SK-N-SH treated with all-trans-retinoic acid at 6 μM for 48 hours (cell line): ENCODE data around the gene PPP1R12A.

Experiments
- ATAC-seq: fragments of 200-7000 bp; cut with Tn5 transposase; 3 replicates; pipeline ENCODE4 v1.9.1; 2020; ENCODE audit warnings: mild to moderate bottlenecking, moderate library complexity
- ARNTL ChIP-seq: fragments of 450-650 bp; formaldehyde crosslinking; IDR thresholded peaks from 2 replicates; pipeline ENCODE4 v1.5.0; 2020; ENCODE audit warnings: low read depth, mild to moderate bottlenecking, moderate library complexity, borderline replicate concordance
- BACH2 ChIP-seq: fragments of 250-450 bp; sonication (Bioruptor Pico); IDR thresholded peaks from 2 replicates; pipeline ENCODE4 v1.9.0; 2021; ENCODE audit warnings: mild to moderate bottlenecking, borderline replicate concordance
- CSDC2 ChIP-seq: fragments of 250-450 bp; sonication (Bioruptor Pico); IDR thresholded peaks from 2 replicates; pipeline ENCODE4 v1.5.0; 2020; ENCODE audit warnings: mild to moderate bottlenecking, moderate library complexity
- ESRRG ChIP-seq: fragments of 250-450 bp; sonication (Bioruptor Pico); IDR thresholded peaks from 2 replicates; pipeline ENCODE4 v1.6.1; 2021; ENCODE audit warnings: mild to moderate bottlenecking
- GLIS3 ChIP-seq: fragments of 250-450 bp; sonication (Bioruptor Pico); IDR thresholded peaks from 2 replicates; pipeline ENCODE4 v1.5.0; 2020; ENCODE audit warnings: mild to moderate bottlenecking, moderate library complexity
- ISL1 ChIP-seq: fragments of 250-450 bp; sonication (Bioruptor Pico); IDR thresholded peaks from 2 replicates; pipeline ENCODE4 v2.1.2; 2022; ENCODE audit warnings: mild to moderate bottlenecking, moderate library complexity
- OSR1 ChIP-seq: fragments of 250-450 bp; sonication (Bioruptor Pico); IDR thresholded peaks from 2 replicates; pipeline ENCODE4 v1.8.0; 2022; ENCODE audit warnings: moderate library complexity, mild to moderate bottlenecking, inconsistent platforms
- PPARA ChIP-seq: fragments of 250-450 bp; sonication (Bioruptor Pico); IDR thresholded peaks from 2 replicates; pipeline ENCODE4 v1.5.0; 2020; ENCODE audit warnings: mild to moderate bottlenecking, borderline replicate concordance
- RARB ChIP-seq: fragments of 250-450 bp; sonication (Bioruptor Pico); IDR thresholded peaks from 2 replicates; pipeline ENCODE4 v1.8.0; 2021; ENCODE audit warnings: mild to moderate bottlenecking, moderate library complexity
- SNAI2 ChIP-seq: fragments of 250-450 bp; sonication (Bioruptor Pico); IDR thresholded peaks from 2 replicates; pipeline ENCODE4 v1.5.0; 2020; ENCODE audit warnings: mild to moderate bottlenecking, moderate library complexity
- TCF4 ChIP-seq: fragments of 250-450 bp; sonication (Bioruptor Pico); IDR thresholded peaks from 2 replicates; pipeline ENCODE4 v1.8.0; 2021; ENCODE audit warnings: mild to moderate bottlenecking, moderate library complexity, borderline replicate concordance
- TOX ChIP-seq: fragments of 250-450 bp; sonication (Bioruptor Pico); IDR thresholded peaks from 2 replicates; pipeline ENCODE4 v1.8.0; 2021; ENCODE audit warnings: mild to moderate bottlenecking, moderate library complexity, borderline replicate concordance
- ZFP3 ChIP-seq: fragments of 250-450 bp; sonication (Bioruptor Pico); IDR thresholded peaks from 2 replicates; pipeline ENCODE4 v1.5.0; 2020; ENCODE audit warnings: mild to moderate bottlenecking, moderate library complexity
- ZFP30 ChIP-seq: fragments of 450-650 bp; formaldehyde crosslinking; IDR thresholded peaks from 2 replicates; pipeline ENCODE4 v1.5.0; 2022; ENCODE audit warnings: mild to moderate bottlenecking, moderate library complexity
- ZNF565 ChIP-seq: fragments of 450-650 bp; formaldehyde crosslinking; conservative IDR thresholded peaks from 2 replicates; pipeline ENCODE4 v1.5.0; 2020; ENCODE audit warnings: low read depth, mild to moderate bottlenecking, moderate library complexity
- ZNF8 ChIP-seq: fragments of 450-650 bp; formaldehyde crosslinking; IDR thresholded peaks from 2 replicates; pipeline ENCODE4 v1.5.0; 2020; ENCODE audit warnings: mild to moderate bottlenecking, moderate library complexity
- TF ChIP-seq, protein P1 (sequence below): fragments of 250-450 bp; sonication (Bioruptor Pico); IDR thresholded peaks from 2 replicates; pipeline ENCODE4 v1.8.0; 2020; ENCODE audit warnings: mild to moderate bottlenecking, moderate library complexity, borderline replicate concordance
- TF ChIP-seq, protein P2 (sequence below): fragments of 250-450 bp; sonication (Bioruptor Pico); IDR thresholded peaks from 2 replicates; pipeline ENCODE4 v1.5.1; 2021; ENCODE audit warnings: mild to moderate bottlenecking, moderate library complexity
- TF ChIP-seq, protein P3 (sequence below): fragments of 250-450 bp; sonication (Bioruptor Pico); IDR thresholded peaks from 2 replicates; pipeline ENCODE4 v1.5.0; 2020; ENCODE audit warnings: mild to moderate bottlenecking, moderate library complexity
- TF ChIP-seq, protein P4 (sequence below): fragments of 250-450 bp; sonication (Bioruptor Pico); IDR thresholded peaks from 2 replicates; pipeline ENCODE4 v1.8.0; 2021; ENCODE audit warnings: low read depth, mild to moderate bottlenecking, moderate library complexity, borderline replicate concordance

The PPP1R12A gene

DNA sequence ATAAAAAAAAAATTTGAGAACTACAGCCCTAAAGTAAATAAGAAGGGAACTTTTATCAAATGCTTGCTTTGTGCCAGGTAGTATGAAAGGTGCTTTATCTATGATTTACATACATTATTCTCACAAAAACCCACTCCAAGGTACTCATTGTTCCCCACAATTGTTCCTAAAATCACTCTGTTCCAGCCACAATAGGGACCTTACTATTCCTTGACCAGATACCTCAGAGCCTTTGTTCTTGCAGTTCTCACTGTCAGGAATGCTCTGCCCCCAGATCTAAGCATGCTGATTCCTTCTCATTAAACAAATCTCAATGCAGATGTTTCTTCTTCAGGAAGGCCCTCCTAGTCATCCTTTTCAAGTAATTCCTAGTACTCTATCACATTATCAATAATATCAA is 60.2 kb downstream of the PPP1R12A start:
- ATAC-seq, result no peak
- TF ChIP-seq, protein P1, sequence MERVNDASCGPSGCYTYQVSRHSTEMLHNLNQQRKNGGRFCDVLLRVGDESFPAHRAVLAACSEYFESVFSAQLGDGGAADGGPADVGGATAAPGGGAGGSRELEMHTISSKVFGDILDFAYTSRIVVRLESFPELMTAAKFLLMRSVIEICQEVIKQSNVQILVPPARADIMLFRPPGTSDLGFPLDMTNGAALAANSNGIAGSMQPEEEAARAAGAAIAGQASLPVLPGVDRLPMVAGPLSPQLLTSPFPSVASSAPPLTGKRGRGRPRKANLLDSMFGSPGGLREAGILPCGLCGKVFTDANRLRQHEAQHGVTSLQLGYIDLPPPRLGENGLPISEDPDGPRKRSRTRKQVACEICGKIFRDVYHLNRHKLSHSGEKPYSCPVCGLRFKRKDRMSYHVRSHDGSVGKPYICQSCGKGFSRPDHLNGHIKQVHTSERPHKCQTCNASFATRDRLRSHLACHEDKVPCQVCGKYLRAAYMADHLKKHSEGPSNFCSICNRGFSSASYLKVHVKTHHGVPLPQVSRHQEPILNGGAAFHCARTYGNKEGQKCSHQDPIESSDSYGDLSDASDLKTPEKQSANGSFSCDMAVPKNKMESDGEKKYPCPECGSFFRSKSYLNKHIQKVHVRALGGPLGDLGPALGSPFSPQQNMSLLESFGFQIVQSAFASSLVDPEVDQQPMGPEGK (CRISPR knock-in tag), result no peak
- TF ChIP-seq, protein P2, sequence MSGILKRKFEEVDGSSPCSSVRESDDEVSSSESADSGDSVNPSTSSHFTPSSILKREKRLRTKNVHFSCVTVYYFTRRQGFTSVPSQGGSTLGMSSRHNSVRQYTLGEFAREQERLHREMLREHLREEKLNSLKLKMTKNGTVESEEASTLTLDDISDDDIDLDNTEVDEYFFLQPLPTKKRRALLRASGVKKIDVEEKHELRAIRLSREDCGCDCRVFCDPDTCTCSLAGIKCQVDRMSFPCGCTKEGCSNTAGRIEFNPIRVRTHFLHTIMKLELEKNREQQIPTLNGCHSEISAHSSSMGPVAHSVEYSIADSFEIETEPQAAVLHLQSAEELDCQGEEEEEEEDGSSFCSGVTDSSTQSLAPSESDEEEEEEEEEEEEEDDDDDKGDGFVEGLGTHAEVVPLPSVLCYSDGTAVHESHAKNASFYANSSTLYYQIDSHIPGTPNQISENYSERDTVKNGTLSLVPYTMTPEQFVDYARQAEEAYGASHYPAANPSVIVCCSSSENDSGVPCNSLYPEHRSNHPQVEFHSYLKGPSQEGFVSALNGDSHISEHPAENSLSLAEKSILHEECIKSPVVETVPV (CRISPR knock-in tag), result no peak
- TF ChIP-seq BACH2 (CRISPR knock-in tag) (no peak), ISL1 (CRISPR knock-in tag) (no peak), GLIS3 (CRISPR knock-in tag) (no peak), PPARA (CRISPR knock-in tag) (no peak), ZFP3 (CRISPR knock-in tag) (no peak), ZFP30 (CRISPR knock-in tag) (no peak)

DNA sequence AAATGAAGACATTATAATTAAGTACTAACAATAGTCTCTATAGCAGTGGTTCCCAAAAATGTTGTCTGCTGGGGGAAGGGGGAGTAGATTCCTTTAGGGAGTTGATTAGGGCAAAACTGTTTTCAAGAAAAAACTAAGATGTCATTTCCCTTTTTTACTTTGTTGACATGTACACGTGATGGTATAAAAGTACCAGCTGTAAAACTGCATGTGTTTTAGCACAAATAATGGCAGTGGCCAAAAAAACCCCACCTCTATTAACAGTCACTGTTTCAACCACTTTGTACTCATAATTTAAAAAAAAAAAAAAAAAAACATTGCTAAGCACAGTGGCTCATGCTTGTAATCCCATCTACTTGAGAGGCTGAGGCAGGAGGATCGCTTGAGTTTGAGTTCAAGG is 61.7 kb downstream of the PPP1R12A start:
- TF ChIP-seq TOX (CRISPR knock-in tag) (no peak), ZNF8 (no peak), BACH2 (CRISPR knock-in tag) (no peak), OSR1 (CRISPR knock-in tag) (no peak), ISL1 (CRISPR knock-in tag) (no peak), ESRRG (CRISPR knock-in tag) (no peak), TCF4 (no peak), ZFP3 (CRISPR knock-in tag) (no peak), CSDC2 (no peak), RARB (no peak), ZFP30 (CRISPR knock-in tag) (no peak), PPARA (CRISPR knock-in tag) (no peak), SNAI2 (no peak), ARNTL (CRISPR knock-in tag) (no peak), GLIS3 (CRISPR knock-in tag) (no peak), ZNF565 (no peak)
- TF ChIP-seq, protein P1 (CRISPR knock-in tag), result no peak
- TF ChIP-seq, protein P3, sequence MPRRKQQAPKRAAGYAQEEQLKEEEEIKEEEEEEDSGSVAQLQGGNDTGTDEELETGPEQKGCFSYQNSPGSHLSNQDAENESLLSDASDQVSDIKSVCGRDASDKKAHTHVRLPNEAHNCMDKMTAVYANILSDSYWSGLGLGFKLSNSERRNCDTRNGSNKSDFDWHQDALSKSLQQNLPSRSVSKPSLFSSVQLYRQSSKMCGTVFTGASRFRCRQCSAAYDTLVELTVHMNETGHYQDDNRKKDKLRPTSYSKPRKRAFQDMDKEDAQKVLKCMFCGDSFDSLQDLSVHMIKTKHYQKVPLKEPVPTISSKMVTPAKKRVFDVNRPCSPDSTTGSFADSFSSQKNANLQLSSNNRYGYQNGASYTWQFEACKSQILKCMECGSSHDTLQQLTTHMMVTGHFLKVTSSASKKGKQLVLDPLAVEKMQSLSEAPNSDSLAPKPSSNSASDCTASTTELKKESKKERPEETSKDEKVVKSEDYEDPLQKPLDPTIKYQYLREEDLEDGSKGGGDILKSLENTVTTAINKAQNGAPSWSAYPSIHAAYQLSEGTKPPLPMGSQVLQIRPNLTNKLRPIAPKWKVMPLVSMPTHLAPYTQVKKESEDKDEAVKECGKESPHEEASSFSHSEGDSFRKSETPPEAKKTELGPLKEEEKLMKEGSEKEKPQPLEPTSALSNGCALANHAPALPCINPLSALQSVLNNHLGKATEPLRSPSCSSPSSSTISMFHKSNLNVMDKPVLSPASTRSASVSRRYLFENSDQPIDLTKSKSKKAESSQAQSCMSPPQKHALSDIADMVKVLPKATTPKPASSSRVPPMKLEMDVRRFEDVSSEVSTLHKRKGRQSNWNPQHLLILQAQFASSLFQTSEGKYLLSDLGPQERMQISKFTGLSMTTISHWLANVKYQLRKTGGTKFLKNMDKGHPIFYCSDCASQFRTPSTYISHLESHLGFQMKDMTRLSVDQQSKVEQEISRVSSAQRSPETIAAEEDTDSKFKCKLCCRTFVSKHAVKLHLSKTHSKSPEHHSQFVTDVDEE, result no peak
- TF ChIP-seq, protein P4, sequence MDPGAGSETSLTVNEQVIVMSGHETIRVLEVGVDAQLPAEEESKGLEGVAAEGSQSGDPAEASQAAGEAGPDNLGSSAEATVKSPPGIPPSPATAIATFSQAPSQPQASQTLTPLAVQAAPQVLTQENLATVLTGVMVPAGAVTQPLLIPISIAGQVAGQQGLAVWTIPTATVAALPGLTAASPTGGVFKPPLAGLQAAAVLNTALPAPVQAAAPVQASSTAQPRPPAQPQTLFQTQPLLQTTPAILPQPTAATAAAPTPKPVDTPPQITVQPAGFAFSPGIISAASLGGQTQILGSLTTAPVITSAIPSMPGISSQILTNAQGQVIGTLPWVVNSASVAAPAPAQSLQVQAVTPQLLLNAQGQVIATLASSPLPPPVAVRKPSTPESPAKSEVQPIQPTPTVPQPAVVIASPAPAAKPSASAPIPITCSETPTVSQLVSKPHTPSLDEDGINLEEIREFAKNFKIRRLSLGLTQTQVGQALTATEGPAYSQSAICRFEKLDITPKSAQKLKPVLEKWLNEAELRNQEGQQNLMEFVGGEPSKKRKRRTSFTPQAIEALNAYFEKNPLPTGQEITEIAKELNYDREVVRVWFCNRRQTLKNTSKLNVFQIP (CRISPR knock-in tag), result no peak
- ATAC-seq, result no peak

DNA sequence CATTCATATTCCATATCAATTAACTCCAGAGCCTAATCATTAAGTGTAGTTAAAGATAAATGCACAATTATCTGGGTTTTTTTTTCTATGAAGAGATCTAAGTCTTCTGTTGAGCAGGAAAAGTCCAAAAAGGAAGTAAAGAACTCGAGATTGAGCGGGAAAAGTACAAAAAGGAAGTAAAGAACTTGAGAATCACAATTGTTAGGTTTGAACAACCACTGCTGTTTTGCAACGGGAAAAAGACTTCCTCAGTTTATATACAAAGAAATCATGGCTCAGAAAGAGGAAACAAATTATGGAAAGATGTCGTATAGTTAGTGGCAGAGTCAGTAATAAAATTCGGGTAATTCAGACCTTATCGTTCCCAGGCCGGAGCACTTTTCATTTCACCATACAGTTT is 63.3 kb downstream of the PPP1R12A start:
- ATAC-seq, result no peak
- TF ChIP-seq GLIS3 (CRISPR knock-in tag) (no peak), OSR1 (CRISPR knock-in tag) (no peak), SNAI2 (no peak), PPARA (CRISPR knock-in tag) (no peak)
- TF ChIP-seq, protein P2 (CRISPR knock-in tag), result no peak
